K562 (cell line): ENCODE data around the gene TOX2. TPM values are rescaled to one million over a fixed set of nuclear protein-coding genes. Genes with fewer than 3 reads are reported as not detected.

Experiments
- BRCA1 ChIP-seq, 2 experiments: fragments of 450-650 bp in 1 of 2; sonication (generic) in 1 of 2; formaldehyde crosslinking in 1 of 2; IDR thresholded peaks; 2 replicates each; pipeline versions ENCODE4 v1.5.0 to v1.6.1; 2017 to 2020; ENCODE audit warnings: mild to moderate bottlenecking in 1 of 2, missing genetic modification reagents in 1 of 2
- EGR1 ChIP-seq: fragments of 450-650 bp; conservative IDR thresholded peaks from 2 replicates; pipeline ENCODE4 v1.6.1; 2017; ENCODE audit warnings: mild to moderate bottlenecking
- ETS1 ChIP-seq: conservative IDR thresholded peaks from 2 replicates; pipeline ENCODE4 v1.6.1; 2011; ENCODE audit warnings: low read depth, mild to moderate bottlenecking, low read length; ENCODE audit not compliant: control insufficient read depth
- HMGN3 ChIP-seq: IDR thresholded peaks from 2 replicates; pipeline ENCODE4 v1.6.1; 2011; ENCODE audit warnings: borderline replicate concordance, low read depth, mild to moderate bottlenecking, mixed read lengths, low read length; ENCODE audit not compliant: insufficient read length; ENCODE audit errors: extremely low read depth
- HNRNPH1 ChIP-seq: fragments of 200-400 bp; formaldehyde crosslinking; optimal IDR thresholded peaks from 2 replicates; pipeline ENCODE3; 2017; ENCODE audit warnings: low read depth, mild to moderate bottlenecking, low read length, moderate library complexity
- MCM5 ChIP-seq: fragments of 450-650 bp; IDR thresholded peaks from 2 replicates; pipeline ENCODE4 v1.6.1; 2016; ENCODE audit warnings: low read depth
- MCM7 ChIP-seq, 2 experiments: fragments of 450-650 bp; IDR thresholded peaks; 2 replicates each; pipeline ENCODE4 v1.6.1; 2016 to 2018
- TSC22D4 ChIP-seq: fragments of 450-650 bp; IDR thresholded peaks from 2 replicates; pipeline ENCODE4 v1.6.1; 2016; ENCODE audit warnings: missing genetic modification characterization, missing biosample characterization, control low read depth
- ZBTB40 ChIP-seq, 2 experiments: fragments of 450-650 bp in 1 of 2; sonication (generic) in 1 of 2; formaldehyde crosslinking in 1 of 2; IDR thresholded peaks; 2 replicates each; pipeline versions ENCODE4 v1.7.1 to v1.9.0; 2016 to 2022; ENCODE audit warnings: inconsistent platforms in 1 of 2, mild to moderate bottlenecking in 1 of 2, missing genetic modification reagents in 1 of 2
- polyA plus RNA-seq, 8 experiments: library from polyadenylated mRNA; depleted of rRNA in 4 of 8; stranded (reverse) in 5 of 8; unstranded in 3 of 8; fragments of >200 nt; fragmentation: Nextera tagmentation in 2 of 8; fragmentation: Illumina TruSeq in 1 of 8; extraction: Ambion mirVana in 2 of 8; extraction: Trizol in 1 of 8; gene quantifications; 2 replicates each; pipeline versions ENCODE4 v1.2.1 to v1.2.3, GENCODE V29; 2011 to 2014; ENCODE audit warnings: inconsistent platforms in 1 of 8, missing spikeins in 1 of 8
- total RNA-seq, 7 experiments: library from RNA; depleted of rRNA in 6 of 7; stranded (reverse); fragments of >200 nt in 6 of 7; fragmentation: Illumina TruSeq in 2 of 7; extraction: Trizol in 2 of 7; gene quantifications; 2 replicates each; pipeline versions ENCODE4 v1.2.1 to v1.2.3, GENCODE V29; 2011 to 2021; ENCODE audit warnings: low replicate concordance in 1 of 7
- TF ChIP-seq, protein P1 (sequence below): fragments of 450-650 bp; IDR thresholded peaks from 2 replicates; pipeline ENCODE4 v1.6.1; 2016; ENCODE audit warnings: missing biosample characterization, missing genetic modification characterization
- TF ChIP-seq, protein P2 (sequence below): IDR thresholded peaks from 3 replicates; pipeline ENCODE4 v1.6.1; 2011; ENCODE audit warnings: borderline replicate concordance, mild to moderate bottlenecking, moderate library complexity; ENCODE audit not compliant: insufficient read length; ENCODE audit errors: extremely low read depth
- TF ChIP-seq, protein P3 (sequence below): fragments of 450-650 bp; formaldehyde crosslinking; IDR thresholded peaks from 2 replicates; pipeline ENCODE4 v1.4.0; 2020; ENCODE audit warnings: mild to moderate bottlenecking

TOX2 gene
- total and polyA plus RNA-seq, 9 of the 15 experiments (the other 6 are each of a cell fraction or from before 2014, with no cell fraction given): not detected

DNA sequence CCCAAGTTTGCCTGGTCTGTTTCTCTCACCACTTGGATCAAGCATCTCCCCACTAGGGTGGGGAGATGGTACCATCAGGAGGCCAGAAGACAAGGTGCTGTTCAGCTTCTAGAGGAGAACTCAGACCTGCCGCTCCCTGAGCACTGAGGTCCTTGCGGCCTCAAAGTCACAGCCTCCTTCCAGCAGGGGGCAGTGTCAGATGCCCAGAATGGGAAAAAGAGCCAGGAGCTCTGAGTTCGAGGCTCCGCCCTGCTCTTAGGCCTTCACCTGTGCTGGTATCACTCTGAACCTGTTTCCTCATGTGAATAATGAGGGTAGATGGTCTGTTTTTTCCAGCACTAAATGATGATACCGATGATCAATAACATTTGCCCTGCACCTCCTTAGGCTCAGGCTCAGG lies 68.7 kb downstream of the TOX2 start (continued):
- no peak for TF ChIP-seq ZBTB40 (IDR thresholded peaks at IDR 0.05)
- no peak for TF ChIP-seq ZBTB40 (CRISPR knock-in tag; IDR thresholded peaks at IDR 0.05)
- TF ChIP-seq BRCA1 (IDR thresholded peaks at IDR 0.05): no peak
- TF ChIP-seq BRCA1 (CRISPR knock-in tag; IDR thresholded peaks at IDR 0.05): no peak
- no peak for TF ChIP-seq TSC22D4 (tag)
- TF ChIP-seq ETS1: no peak
- TF ChIP-seq HNRNPH1: no peak
- TF ChIP-seq HMGN3: no peak
- TF ChIP-seq MCM5: no peak
- TF ChIP-seq, protein P1, sequence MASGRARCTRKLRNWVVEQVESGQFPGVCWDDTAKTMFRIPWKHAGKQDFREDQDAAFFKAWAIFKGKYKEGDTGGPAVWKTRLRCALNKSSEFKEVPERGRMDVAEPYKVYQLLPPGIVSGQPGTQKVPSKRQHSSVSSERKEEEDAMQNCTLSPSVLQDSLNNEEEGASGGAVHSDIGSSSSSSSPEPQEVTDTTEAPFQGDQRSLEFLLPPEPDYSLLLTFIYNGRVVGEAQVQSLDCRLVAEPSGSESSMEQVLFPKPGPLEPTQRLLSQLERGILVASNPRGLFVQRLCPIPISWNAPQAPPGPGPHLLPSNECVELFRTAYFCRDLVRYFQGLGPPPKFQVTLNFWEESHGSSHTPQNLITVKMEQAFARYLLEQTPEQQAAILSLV (tag): no peak
- TF ChIP-seq MCM7 (IDR thresholded peaks at IDR 0.05): no peak
- TF ChIP-seq EGR1: no peak
- TF ChIP-seq, protein P2, sequence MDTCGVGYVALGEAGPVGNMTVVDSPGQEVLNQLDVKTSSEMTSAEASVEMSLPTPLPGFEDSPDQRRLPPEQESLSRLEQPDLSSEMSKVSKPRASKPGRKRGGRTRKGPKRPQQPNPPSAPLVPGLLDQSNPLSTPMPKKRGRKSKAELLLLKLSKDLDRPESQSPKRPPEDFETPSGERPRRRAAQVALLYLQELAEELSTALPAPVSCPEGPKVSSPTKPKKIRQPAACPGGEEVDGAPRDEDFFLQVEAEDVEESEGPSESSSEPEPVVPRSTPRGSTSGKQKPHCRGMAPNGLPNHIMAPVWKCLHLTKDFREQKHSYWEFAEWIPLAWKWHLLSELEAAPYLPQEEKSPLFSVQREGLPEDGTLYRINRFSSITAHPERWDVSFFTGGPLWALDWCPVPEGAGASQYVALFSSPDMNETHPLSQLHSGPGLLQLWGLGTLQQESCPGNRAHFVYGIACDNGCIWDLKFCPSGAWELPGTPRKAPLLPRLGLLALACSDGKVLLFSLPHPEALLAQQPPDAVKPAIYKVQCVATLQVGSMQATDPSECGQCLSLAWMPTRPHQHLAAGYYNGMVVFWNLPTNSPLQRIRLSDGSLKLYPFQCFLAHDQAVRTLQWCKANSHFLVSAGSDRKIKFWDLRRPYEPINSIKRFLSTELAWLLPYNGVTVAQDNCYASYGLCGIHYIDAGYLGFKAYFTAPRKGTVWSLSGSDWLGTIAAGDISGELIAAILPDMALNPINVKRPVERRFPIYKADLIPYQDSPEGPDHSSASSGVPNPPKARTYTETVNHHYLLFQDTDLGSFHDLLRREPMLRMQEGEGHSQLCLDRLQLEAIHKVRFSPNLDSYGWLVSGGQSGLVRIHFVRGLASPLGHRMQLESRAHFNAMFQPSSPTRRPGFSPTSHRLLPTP: peak; percentile 50
- TF ChIP-seq, protein P3, sequence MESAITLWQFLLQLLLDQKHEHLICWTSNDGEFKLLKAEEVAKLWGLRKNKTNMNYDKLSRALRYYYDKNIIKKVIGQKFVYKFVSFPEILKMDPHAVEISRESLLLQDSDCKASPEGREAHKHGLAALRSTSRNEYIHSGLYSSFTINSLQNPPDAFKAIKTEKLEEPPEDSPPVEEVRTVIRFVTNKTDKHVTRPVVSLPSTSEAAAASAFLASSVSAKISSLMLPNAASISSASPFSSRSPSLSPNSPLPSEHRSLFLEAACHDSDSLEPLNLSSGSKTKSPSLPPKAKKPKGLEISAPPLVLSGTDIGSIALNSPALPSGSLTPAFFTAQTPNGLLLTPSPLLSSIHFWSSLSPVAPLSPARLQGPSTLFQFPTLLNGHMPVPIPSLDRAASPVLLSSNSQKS (CRISPR knock-in tag): no peak
